ENCODE measurements around the gene OPRD1. TPM values are rescaled to one million over a fixed set of nuclear protein-coding genes. Genes with fewer than 3 reads are reported as not detected.
A peak's percentile ranks its signal among the peaks of the same experiment; 100 is the strongest.

OPRD1 gene
- total and polyA plus RNA-seq, 7 experiments from 2014 or later = not detected

DNA sequence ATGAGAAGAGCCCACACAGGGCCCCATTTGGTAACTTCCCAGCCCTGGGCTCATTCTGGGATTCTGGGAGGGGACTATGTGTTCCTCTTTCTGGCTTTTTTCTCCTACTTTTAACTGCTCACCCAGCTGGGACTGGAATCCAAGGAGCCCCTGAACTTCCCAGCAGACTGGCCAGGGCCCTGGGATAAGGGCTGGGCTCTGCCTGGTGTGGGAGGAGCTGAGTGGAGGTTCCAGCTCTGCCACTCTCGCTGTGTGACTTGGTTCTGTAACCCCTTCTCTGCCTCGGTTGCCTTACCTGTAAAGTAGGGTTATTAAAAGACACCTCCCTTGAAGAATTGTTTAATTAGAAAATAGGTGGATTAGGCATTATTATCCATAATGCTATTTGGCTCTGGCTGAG lies 82.8 kb downstream of the OPRD1 start:
- Mint-ChIP-seq H3K4me3 (no peak overlapping the region), H3K9me3 (no peaks in the 10 kb centered on the region), H3K4me1 (peaks cover 26 to 54% (median 36%) of the 10 kb centered on the region in 7 donors), H3K27me3 (no peaks in the 10 kb centered on the region), H3K36me3 (peaks cover 0 to 7% (median 0%) of the 10 kb centered on the region in 5 donors), H3K27ac (peak overlapping the region in 1 of 9 donors; percentile 38)
- ATAC-seq = no peak
- no peak overlapping the region for H3K27ac ChIP-seq (ENCODE audit: low read depth, low read length)
- ChIA-PET CTCF (no interaction called here), POLR2A (no interaction called here)
- no peaks in the 10 kb centered on the region for H3K36me3 ChIP-seq (ENCODE audit: control insufficient read depth in 2 of 3, insufficient read depth in 3 of 3, low read length in 3 of 3)
- H3K9me3 ChIP-seq (ENCODE audit: control insufficient read depth in 2 of 3, low read length in 3 of 3) = no peaks in the 10 kb centered on the region
- intact Hi-C loops (cut with micrococcal nuclease) = loop anchor here in 1 of 2 donors (1.0 kb wide), 1 partner anchor 7 kb away; no protein-coding TSS in a partner anchor
- no peak for DNase-seq
- no peak overlapping the region for H3K4me3 ChIP-seq (ENCODE audit: low read length)
- no peaks in the 10 kb centered on the region for H3K27me3 ChIP-seq (ENCODE audit: control insufficient read depth in 2 of 2, insufficient read depth in 2 of 2, low read length in 2 of 2)
- H3K4me1 ChIP-seq (ENCODE audit: control insufficient read depth in 2 of 2, insufficient read depth in 2 of 2, low read length in 2 of 2) = peaks cover 5 to 6% of the 10 kb centered on the region in 2 donors

- POLR2A ChIA-PET = interaction anchor here (0.6 kb wide), 1 partner anchor 10 kb away, joined by 3 read pairs; no protein-coding TSS in a partner anchor
- ATAC-seq = no peak
- Mint-ChIP-seq H3K36me3 (peaks cover 0 to 7% (median 0%) of the 10 kb centered on the region in 5 donors), H3K4me1 (peaks cover 24 to 45% (median 38%) of the 10 kb centered on the region in 7 donors), H3K27ac (peak overlapping the region in 2 of 9 donors; percentile 53 to 60), H3K4me3 (no peak overlapping the region), H3K9me3 (no peaks in the 10 kb centered on the region), H3K27me3 (no peaks in the 10 kb centered on the region)
- Histone ChIP-seq H3K9me3 (ENCODE audit: control insufficient read depth in 2 of 3, low read length in 3 of 3) (no peaks in the 10 kb centered on the region), H3K27ac (ENCODE audit: low read depth, low read length) (no peak overlapping the region), H3K4me1 (ENCODE audit: control insufficient read depth in 2 of 2, insufficient read depth in 2 of 2, low read length in 2 of 2) (peaks cover 5 to 6% of the 10 kb centered on the region in 2 donors), H3K27me3 (ENCODE audit: control insufficient read depth in 2 of 2, insufficient read depth in 2 of 2, low read length in 2 of 2) (no peaks in the 10 kb centered on the region), H3K4me3 (ENCODE audit: low read length) (no peak overlapping the region), H3K36me3 (ENCODE audit: control insufficient read depth in 2 of 3, insufficient read depth in 3 of 3, low read length in 3 of 3) (no peaks in the 10 kb centered on the region)
- intact Hi-C loops (cut with micrococcal nuclease) = loop anchor here in 1 of 2 donors (1.0 kb wide), 1 partner anchor 9 kb away; no protein-coding TSS in a partner anchor
- DNase-seq = no peak
- CTCF ChIA-PET = interaction anchor here (0.6 kb wide), 1 partner anchor 518 kb away, joined by 3 read pairs; no protein-coding TSS in a partner anchor
Observed at GRCh38 chr1:28895896-28896608, 84.1 kb downstream of the OPRD1 start.

DNA sequence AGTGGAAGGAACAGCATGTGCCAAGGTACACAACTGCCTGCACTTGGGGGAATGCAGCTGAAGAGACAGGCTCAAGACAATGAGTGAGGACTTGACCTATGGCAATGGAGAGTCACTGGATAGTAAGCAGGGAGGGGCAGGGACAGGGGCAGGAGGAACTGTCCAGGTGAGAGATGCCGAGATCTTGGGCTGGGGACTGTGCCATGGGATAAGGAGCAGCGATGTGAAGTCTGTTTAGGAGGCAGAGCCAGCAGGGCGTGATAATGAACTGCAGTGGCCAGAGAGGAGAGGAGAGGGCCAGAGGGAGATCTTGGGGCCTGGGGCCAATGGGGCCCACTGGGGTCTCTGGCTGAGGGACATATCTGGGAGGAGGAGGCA lies 84.6 kb downstream of the OPRD1 start:
- intact Hi-C loops (cut with micrococcal nuclease) = no loop called here
- POLR2A ChIA-PET = interaction anchor here (0.6 kb wide), 1 partner anchor 10 kb away, joined by 3 read pairs; no protein-coding TSS in a partner anchor
- Mint-ChIP-seq H3K27ac (peak overlapping the region in 3 of 9 donors; percentile 2 to 60 (median 53)), H3K27me3 (no peaks in the 10 kb centered on the region), H3K36me3 (peaks cover 0 to 7% (median under 1%) of the 10 kb centered on the region in 5 donors), H3K4me3 (no peak overlapping the region), H3K9me3 (no peaks in the 10 kb centered on the region), H3K4me1 (peaks cover 21 to 44% (median 35%) of the 10 kb centered on the region in 7 donors)
- DNase-seq (no peak), ATAC-seq (no peak)
- H3K27me3 ChIP-seq (ENCODE audit: control insufficient read depth in 2 of 2, insufficient read depth in 2 of 2, low read length in 2 of 2) = no peaks in the 10 kb centered on the region
- CTCF ChIA-PET = no interaction called here
- no peaks in the 10 kb centered on the region for H3K36me3 ChIP-seq (ENCODE audit: control insufficient read depth in 2 of 3, insufficient read depth in 3 of 3, low read length in 3 of 3)
- H3K9me3 ChIP-seq (ENCODE audit: control insufficient read depth in 2 of 3, low read length in 3 of 3) = no peaks in the 10 kb centered on the region
- H3K27ac ChIP-seq (ENCODE audit: low read depth, low read length) = no peak overlapping the region
- H3K4me1 ChIP-seq (ENCODE audit: control insufficient read depth in 2 of 2, insufficient read depth in 2 of 2, low read length in 2 of 2) = peaks cover 5 to 6% of the 10 kb centered on the region in 2 donors
- no peak overlapping the region for H3K4me3 ChIP-seq (ENCODE audit: low read length)

- intact Hi-C loops (cut with micrococcal nuclease) = no loop called here
- Histone ChIP-seq H3K4me3 (ENCODE audit: low read length) (no peak overlapping the region), H3K27ac (ENCODE audit: low read depth, low read length) (no peak overlapping the region)
Observed at GRCh38 chr1:28897789-28898188, 85.8 kb downstream of the OPRD1 start.

DNA sequence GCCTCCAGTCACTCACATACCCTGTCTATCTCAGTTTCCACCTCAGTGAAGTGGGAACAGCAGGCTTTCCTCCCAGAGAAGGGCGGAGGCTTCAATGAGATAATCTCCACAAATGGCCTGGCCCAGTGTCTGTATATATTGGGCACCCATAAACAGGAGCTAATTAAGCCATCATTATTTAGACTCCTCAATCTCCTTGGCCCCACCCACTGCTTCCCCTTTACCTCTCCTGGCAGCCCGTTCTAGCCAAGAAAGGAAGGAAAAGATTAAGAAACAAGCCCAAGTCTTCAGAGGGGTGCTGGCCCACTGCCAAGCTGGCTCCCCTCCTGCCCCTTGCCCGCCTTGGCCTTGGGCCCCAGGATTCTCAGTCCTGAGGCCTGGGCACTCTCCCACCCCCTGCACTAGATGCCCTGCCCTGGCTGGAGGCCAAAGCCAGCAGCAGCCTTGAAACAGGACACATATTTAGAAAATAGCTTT lies 86.5 kb downstream of the OPRD1 start:
- H3K27me3 ChIP-seq (ENCODE audit: control insufficient read depth in 2 of 2, insufficient read depth in 2 of 2, low read length in 2 of 2) = no peaks in the 10 kb centered on the region
- peak overlapping the region in 6 of 9 donors; percentile 2 to 74 (median 52) for H3K27ac Mint-ChIP-seq
- CTCF ChIA-PET = interaction anchor here (0.6 to 1.3 kb wide), 2 partner anchors 17 to 295 kb away, joined by 3 read pairs; no protein-coding TSS in a partner anchor

More at GRCh38 chr1:28897789-28898188, 85.8 kb downstream of the OPRD1 start:
- no peaks in the 10 kb centered on the region for H3K9me3 Mint-ChIP-seq
- DNase-seq (no peak), ATAC-seq (no peak)
- no peaks in the 10 kb centered on the region for H3K36me3 ChIP-seq (ENCODE audit: control insufficient read depth in 2 of 3, insufficient read depth in 3 of 3, low read length in 3 of 3)
- no peaks in the 10 kb centered on the region for H3K27me3 Mint-ChIP-seq
- H3K4me3 Mint-ChIP-seq = no peak overlapping the region
- CTCF ChIA-PET = interaction anchor here (1.3 kb wide), 1 partner anchor 16 kb away, joined by 3 read pairs; no protein-coding TSS in a partner anchor
- H3K27me3 ChIP-seq (ENCODE audit: control insufficient read depth in 2 of 2, insufficient read depth in 2 of 2, low read length in 2 of 2) = no peaks in the 10 kb centered on the region
- H3K36me3 Mint-ChIP-seq = peaks cover 0 to 13% (median 3%) of the 10 kb centered on the region in 5 donors
- POLR2A ChIA-PET = no interaction called here
- peak overlapping the region in 4 of 9 donors; percentile 48 to 74 (median 56) for H3K27ac Mint-ChIP-seq
- no peaks in the 10 kb centered on the region for H3K9me3 ChIP-seq (ENCODE audit: control insufficient read depth in 2 of 3, low read length in 3 of 3)
- H3K4me1 Mint-ChIP-seq = peaks cover 21 to 42% (median 35%) of the 10 kb centered on the region in 7 donors
- peaks cover 5 to 6% of the 10 kb centered on the region in 2 donors for H3K4me1 ChIP-seq (ENCODE audit: control insufficient read depth in 2 of 2, insufficient read depth in 2 of 2, low read length in 2 of 2)

DNA sequence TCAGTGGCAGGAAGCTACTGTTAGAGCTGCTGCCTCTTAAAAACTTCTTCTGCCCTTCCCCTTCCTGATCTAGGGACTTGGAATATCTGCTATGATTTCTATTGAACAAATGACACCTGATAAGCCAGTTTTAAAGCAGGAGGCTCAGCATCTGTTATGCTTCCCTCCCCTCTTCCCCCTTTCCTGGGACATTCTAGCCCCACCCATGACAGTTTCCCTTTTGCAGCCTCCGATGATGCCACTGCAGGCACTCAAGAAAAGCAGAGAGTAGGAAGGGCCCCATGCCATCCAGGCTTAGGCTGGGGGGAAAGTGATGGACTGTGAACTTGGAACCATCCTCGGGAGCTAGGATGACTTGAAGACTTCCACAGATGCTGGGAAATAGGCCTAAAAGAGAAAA lies 87.3 kb downstream of the OPRD1 start:
- ATAC-seq (no peak), DNase-seq (no peak)
- H3K9me3 Mint-ChIP-seq = peaks cover 0 to 3% (median 0%) of the 10 kb centered on the region in 11 donors
- H3K4me1 ChIP-seq (ENCODE audit: control insufficient read depth in 2 of 2, insufficient read depth in 2 of 2, low read length in 2 of 2) = peaks cover 5 to 6% of the 10 kb centered on the region in 2 donors
- intact Hi-C loops (cut with micrococcal nuclease) = no loop called here
- H3K27ac ChIP-seq (ENCODE audit: low read depth, low read length) = no peak overlapping the region
- H3K4me3 ChIP-seq (ENCODE audit: low read length) = no peak overlapping the region
- H3K36me3 Mint-ChIP-seq = peaks cover 0 to 18% (median 5%) of the 10 kb centered on the region in 5 donors
- ChIA-PET CTCF (interaction anchor here (0.7 to 1.3 kb wide), 2 partner anchors 18 to 150 kb away, joined by 3 read pairs; no protein-coding TSS in a partner anchor), POLR2A (interaction anchor here (0.8 to 2.0 kb wide), 3 partner anchors 10 to 394 kb away, joined by 4 to 6 read pairs (median 5); partner anchors contain the start of gene EPB41)
- H3K9me3 ChIP-seq (ENCODE audit: control insufficient read depth in 2 of 3, low read length in 3 of 3) = peaks cover 0 to 1% (median 0%) of the 10 kb centered on the region in 3 experiments
- H3K4me1 Mint-ChIP-seq = peaks cover 21 to 39% (median 34%) of the 10 kb centered on the region in 7 donors
- peak overlapping the region in 1 of 10 donors; percentile 19 for H3K4me3 Mint-ChIP-seq
- H3K27ac Mint-ChIP-seq = peak overlapping the region in 6 of 9 donors; percentile 2 to 74 (median 36)
- no peaks in the 10 kb centered on the region for H3K27me3 ChIP-seq (ENCODE audit: control insufficient read depth in 2 of 2, insufficient read depth in 2 of 2, low read length in 2 of 2)
- no peaks in the 10 kb centered on the region for H3K36me3 ChIP-seq (ENCODE audit: control insufficient read depth in 2 of 3, insufficient read depth in 3 of 3, low read length in 3 of 3)
- no peaks in the 10 kb centered on the region for H3K27me3 Mint-ChIP-seq

More for the DNA sequence above, 86.5 kb downstream of the OPRD1 start:
- ATAC-seq (no peak), DNase-seq (no peak)
- H3K36me3 ChIP-seq (ENCODE audit: control insufficient read depth in 2 of 3, insufficient read depth in 3 of 3, low read length in 3 of 3) = no peaks in the 10 kb centered on the region
- Mint-ChIP-seq H3K27me3 (no peaks in the 10 kb centered on the region), H3K9me3 (peaks cover 0 to under 1% (median 0%) of the 10 kb centered on the region in 11 donors), H3K4me3 (no peak overlapping the region), H3K36me3 (peaks cover 0 to 17% (median 4%) of the 10 kb centered on the region in 5 donors), H3K4me1 (peaks cover 21 to 42% (median 34%) of the 10 kb centered on the region in 7 donors)
- no peaks in the 10 kb centered on the region for H3K9me3 ChIP-seq (ENCODE audit: control insufficient read depth in 2 of 3, low read length in 3 of 3)
- no peak overlapping the region for H3K27ac ChIP-seq (ENCODE audit: low read depth, low read length)
- no peak overlapping the region for H3K4me3 ChIP-seq (ENCODE audit: low read length)
- POLR2A ChIA-PET = no interaction called here
- H3K4me1 ChIP-seq (ENCODE audit: control insufficient read depth in 2 of 2, insufficient read depth in 2 of 2, low read length in 2 of 2) = peaks cover 5 to 6% of the 10 kb centered on the region in 2 donors
- intact Hi-C loops (cut with micrococcal nuclease) = no loop called here
